Cardiac muscle cell (in vitro differentiated cells and primary cell): ENCODE data around the gene IL19. TPM values are rescaled to one million over a fixed set of nuclear protein-coding genes. Genes with fewer than 3 reads are reported as not detected.

Source experiments
- DNase-seq, 2 donors: peaks; one replicate each; pipeline versions ENCODE4 v3.0.0 to v3.0.0-alpha.2; 2010 to 2017; ENCODE audit warnings: low read depth in 1 of 2, low spot score in 1 of 2
- H3K27ac ChIP-seq: fragments of 200-600 bp; sonication (generic); 2 replicates; pipeline ENCODE4 v1.5.1; 2016
- H3K27me3 ChIP-seq: fragments of 200-600 bp; sonication (generic); 2 replicates; pipeline ENCODE4 v1.6.0; 2016; ENCODE audit warnings: control low read depth
- H3K36me3 ChIP-seq: fragments of 200-600 bp; sonication (generic); 2 replicates; pipeline ENCODE4 v1.5.1; 2016; ENCODE audit warnings: control low read depth
- H3K4me1 ChIP-seq: fragments of 200-600 bp; sonication (generic); 2 replicates; pipeline ENCODE4 v1.8.1; 2017; ENCODE audit warnings: low read depth, mild to moderate bottlenecking, mixed run types
- H3K4me3 ChIP-seq: fragments of 200-600 bp; sonication (generic); 2 replicates; pipeline ENCODE4 v1.5.1; 2016; ENCODE audit warnings: mild to moderate bottlenecking
- H3K9me3 ChIP-seq: fragments of 200-600 bp; sonication (generic); 2 replicates; pipeline ENCODE4 v1.5.1; 2017; ENCODE audit warnings: low read depth, mild to moderate bottlenecking, control low read depth
- CTCF ChIP-seq: IDR thresholded peaks from 2 replicates; pipeline ENCODE4 v1.5.1; 2012; ENCODE audit warnings: low read depth, mild to moderate bottlenecking, low read length
- polyA plus RNA-seq: library from polyadenylated mRNA; unstranded; fragments of >200 nt; fragmentation: Nextera tagmentation; extraction: Ambion mirVana; gene quantifications from 2 replicates; pipeline ENCODE4 v1.2.1, GENCODE V29; 2016
- total RNA-seq: library from RNA; depleted of rRNA; stranded (reverse); fragments of >200 nt; gene quantifications from 2 replicates; pipeline ENCODE4 v1.2.3, GENCODE V29; 2016

The IL19 gene
- total and polyA plus RNA-seq, 2 experiments from 2014 or later: not detected

- peaks cover 61% of the 10 kb centered on the region for H3K4me1 ChIP-seq
- no peak overlapping the region for H3K4me3 ChIP-seq
- H3K27me3 ChIP-seq: no peaks in the 10 kb centered on the region
- H3K36me3 ChIP-seq: peaks cover 13% of the 10 kb centered on the region
- TF ChIP-seq CTCF: peak; percentile 81
- peak; percentile 66 to 75 for DNase-seq
- H3K9me3 ChIP-seq: no peaks in the 10 kb centered on the region
- peak overlapping the region; percentile 92 for H3K27ac ChIP-seq
Observed at GRCh38 chr1:206725109-206725963, 45.2 kb upstream of the IL19 start.

GRCh38 chr1:206727981-206728696 lies 42.4 kb upstream of the IL19 start:
- H3K27me3 ChIP-seq: no peaks in the 10 kb centered on the region
- peak overlapping the region; percentile 7 for H3K27ac ChIP-seq
- no peak for DNase-seq
- H3K9me3 ChIP-seq: no peaks in the 10 kb centered on the region
- no peak overlapping the region for H3K4me3 ChIP-seq
- peaks cover 50% of the 10 kb centered on the region for H3K4me1 ChIP-seq
- no peak for TF ChIP-seq CTCF
- H3K36me3 ChIP-seq: peaks cover 35% of the 10 kb centered on the region

GRCh38 chr1:206728697-206728987 lies 41.9 kb upstream of the IL19 start:
- peak overlapping the region; percentile 7 for H3K27ac ChIP-seq
- peaks cover 45% of the 10 kb centered on the region for H3K4me1 ChIP-seq
- peaks cover 37% of the 10 kb centered on the region for H3K36me3 ChIP-seq
- H3K27me3 ChIP-seq: no peaks in the 10 kb centered on the region
- TF ChIP-seq CTCF: no peak
- no peak for DNase-seq
- no peaks in the 10 kb centered on the region for H3K9me3 ChIP-seq
- H3K4me3 ChIP-seq: no peak overlapping the region

GRCh38 chr1:206729050-206729449 lies 41.5 kb upstream of the IL19 start:
- Histone ChIP-seq H3K4me1 (peaks cover 41% of the 10 kb centered on the region), H3K27ac (peak overlapping the region; percentile 7), H3K4me3 (no peak overlapping the region), H3K36me3 (peaks cover 37% of the 10 kb centered on the region), H3K9me3 (no peaks in the 10 kb centered on the region), H3K27me3 (no peaks in the 10 kb centered on the region)
- DNase-seq: no peak
- TF ChIP-seq CTCF: no peak

GRCh38 chr1:206729507-206729906 lies 41.1 kb upstream of the IL19 start:
- no peak for TF ChIP-seq CTCF
- no peaks in the 10 kb centered on the region for H3K9me3 ChIP-seq
- peaks cover 37% of the 10 kb centered on the region for H3K4me1 ChIP-seq
- no peaks in the 10 kb centered on the region for H3K27me3 ChIP-seq
- no peak overlapping the region for H3K27ac ChIP-seq
- no peak for DNase-seq
- H3K36me3 ChIP-seq: peaks cover 37% of the 10 kb centered on the region
- H3K4me3 ChIP-seq: no peak overlapping the region
